IMR-90 (cell line): Measurements from ENCODE around the gene AQP9. TPM values are rescaled to one million over a fixed set of nuclear protein-coding genes. Genes with fewer than 3 reads are reported as not detected.

Source experiments
- ATAC-seq: fragments of 200-7000 bp; cut with Tn5 transposase; 2 replicates; pipeline ENCODE4 v1.9.1; 2020; ENCODE audit warnings: low read depth, mild to moderate bottlenecking, moderate library complexity
- BruUV-seq: library from RNA; stranded (reverse); fragments of 400-500 nt; replicated peaks from 2 replicates; lab custom pipeline; 2021; lab: Mats Ljungman, UMichigan
- CTCF ChIA-PET: fragments of 300-600 bp; formaldehyde crosslinking; extraction: SDS; loops from one replicate; lab custom pipeline; 2021; ENCODE audit warnings: antibody characterized with exemption; lab: Yijun Ruan, JAX
- POLR2A ChIA-PET: fragments of 300-600 bp; sonication (Branson Sonifier 250); formaldehyde crosslinking; loops from one replicate; lab custom pipeline; 2022; ENCODE audit warnings: antibody characterized with exemption; ENCODE audit not compliant: unreplicated experiment; lab: Charles Lee
- DNase-seq: peaks from one replicate; pipeline ENCODE4 v3.0.0; 2013
- H2AFZ ChIP-seq: replicated peaks from 2 replicates; pipeline ENCODE3; 2013; ENCODE audit warnings: low read length, mild to moderate bottlenecking; ENCODE audit not compliant: poor library complexity
- H2AK5ac ChIP-seq: 2 replicates; pipeline ENCODE4 v1.6.1; 2013; ENCODE audit warnings: low read depth, low read length, inconsistent platforms
- H2AK9ac ChIP-seq: replicated peaks from 2 replicates; pipeline ENCODE3; 2013; ENCODE audit warnings: mild to moderate bottlenecking, low read depth, low read length, moderate library complexity; ENCODE audit not compliant: poor library complexity
- H2BK120ac ChIP-seq: 2 replicates; pipeline ENCODE4 v1.6.1; 2013; ENCODE audit warnings: low read depth, low read length, inconsistent platforms
- H2BK15ac ChIP-seq: 3 replicates; pipeline ENCODE4 v1.6.1; 2013; ENCODE audit warnings: low read depth, low read length, inconsistent platforms
- H2BK20ac ChIP-seq: 2 replicates; pipeline ENCODE4 v1.6.1; 2013; ENCODE audit warnings: low read depth, mild to moderate bottlenecking, inconsistent platforms, low read length, moderate library complexity
- H2BK5ac ChIP-seq: 2 replicates; pipeline ENCODE4 v1.6.1; 2013; ENCODE audit warnings: mild to moderate bottlenecking, low read depth, low read length, inconsistent platforms; ENCODE audit not compliant: poor library complexity, severe bottlenecking
- H3K14ac ChIP-seq: replicated peaks from 2 replicates; pipeline ENCODE4 v1.6.1; 2013; ENCODE audit warnings: low read depth, low read length, inconsistent platforms
- H3K18ac ChIP-seq: 2 replicates; pipeline ENCODE4 v1.6.1; 2013; ENCODE audit warnings: low read depth, low read length, control low read depth
- H3K23ac ChIP-seq: 2 replicates; pipeline ENCODE4 v1.6.1; 2013; ENCODE audit warnings: low read depth, low read length, inconsistent platforms
- H3K27ac ChIP-seq: 2 replicates; pipeline ENCODE4 v1.5.1; 2013; ENCODE audit warnings: mild to moderate bottlenecking, control low read depth, low read length; ENCODE audit not compliant: insufficient read depth
- H3K27me3 ChIP-seq: 2 replicates; pipeline ENCODE4 v1.6.1; 2013; ENCODE audit warnings: low read length; ENCODE audit not compliant: control insufficient read depth, insufficient read depth
- H3K36me3 ChIP-seq: 2 replicates; pipeline ENCODE4 v1.6.1; 2013; ENCODE audit warnings: low read length, mixed read lengths; ENCODE audit not compliant: control insufficient read depth, insufficient read depth
- H3K4ac ChIP-seq: 2 replicates; pipeline ENCODE4 v1.6.1; 2013; ENCODE audit warnings: low read depth, low read length, inconsistent platforms
- H3K4me1 ChIP-seq: 2 replicates; pipeline ENCODE4 v1.6.1; 2013; ENCODE audit warnings: low read length, mixed read lengths; ENCODE audit not compliant: control insufficient read depth, insufficient read depth
- H3K4me2 ChIP-seq: 2 replicates; pipeline ENCODE4 v1.6.1; 2013; ENCODE audit warnings: low read depth, mild to moderate bottlenecking, control low read depth, low read length, moderate library complexity
- H3K4me3 ChIP-seq: 2 replicates; pipeline ENCODE4 v1.5.1; 2013; ENCODE audit warnings: low read depth, mild to moderate bottlenecking, control low read depth, low read length, moderate library complexity; ENCODE audit not compliant: insufficient read depth
- H3K56ac ChIP-seq: 2 replicates; pipeline ENCODE4 v1.6.1; 2013; ENCODE audit warnings: low read length, inconsistent platforms; ENCODE audit not compliant: insufficient read depth; ENCODE audit errors: extremely low read depth
- H3K79me1 ChIP-seq, 2 experiments: 2 replicates each; pipeline ENCODE4 v1.6.1; 2013; ENCODE audit warnings: low read length in 2 of 2, inconsistent platforms in 1 of 2, low read depth in 1 of 2
- H3K9ac ChIP-seq: 2 replicates; pipeline ENCODE4 v1.6.1; 2013; ENCODE audit warnings: low read depth, low read length, control low read depth
- H3K9me1 ChIP-seq: 2 replicates; pipeline ENCODE4 v1.6.1; 2013; ENCODE audit warnings: low read length, inconsistent platforms; ENCODE audit not compliant: insufficient read depth
- H3K9me3 ChIP-seq: 2 replicates; pipeline ENCODE4 v1.6.1; 2013; ENCODE audit warnings: low read length; ENCODE audit not compliant: control insufficient read depth, insufficient read depth
- H4K20me1 ChIP-seq: 2 replicates; pipeline ENCODE4 v1.6.1; 2013; ENCODE audit warnings: low read length, inconsistent platforms; ENCODE audit not compliant: insufficient read depth
- H4K5ac ChIP-seq: 2 replicates; pipeline ENCODE4 v1.6.1; 2013; ENCODE audit warnings: mild to moderate bottlenecking, low read depth, low read length, control low read depth
- H4K8ac ChIP-seq, 2 experiments: 2 replicates each; pipeline ENCODE4 v1.6.1; 2013; ENCODE audit warnings: low read depth in 2 of 2, low read length in 2 of 2, control low read depth in 1 of 2, inconsistent platforms in 1 of 2
- H4K91ac ChIP-seq: 2 replicates; pipeline ENCODE4 v1.6.1; 2013; ENCODE audit warnings: low read depth, low read length, inconsistent platforms; ENCODE audit not compliant: insufficient read depth
- BHLHE40 ChIP-seq: fragments of 150-350 bp; IDR thresholded peaks from 2 replicates; pipeline ENCODE4 v1.6.1; 2016; ENCODE audit warnings: mild to moderate bottlenecking, low read depth, low read length
- CEBPB ChIP-seq: IDR thresholded peaks from 2 replicates; pipeline ENCODE4 v1.6.1; 2012; ENCODE audit warnings: low read depth, low read length, improper control_type of control experiment
- CHD1 ChIP-seq: IDR thresholded peaks from 2 replicates; pipeline ENCODE4 v1.6.1; 2012; ENCODE audit warnings: low read depth, low read length, improper control_type of control experiment
- CTCF ChIP-seq: conservative IDR thresholded peaks from 2 replicates; pipeline ENCODE4 v1.5.1; 2012; ENCODE audit warnings: mild to moderate bottlenecking, low read depth, low read length, improper control_type of control experiment
- ELK1 ChIP-seq: fragments of 150-350 bp; IDR thresholded peaks from 2 replicates; pipeline ENCODE4 v1.6.1; 2016; ENCODE audit warnings: low read depth, mild to moderate bottlenecking, low read length, moderate library complexity, borderline replicate concordance
- FOS ChIP-seq: fragments of 150-350 bp; IDR thresholded peaks from 2 replicates; pipeline ENCODE4 v1.6.1; 2016; ENCODE audit warnings: low read depth, low read length
- MAFK ChIP-seq: IDR thresholded peaks from 2 replicates; pipeline ENCODE4 v1.6.1; 2012; ENCODE audit warnings: low read depth, low read length, improper control_type of control experiment
- MAZ ChIP-seq: IDR thresholded peaks from 2 replicates; pipeline ENCODE4 v1.6.1; 2012; ENCODE audit warnings: low read depth, mild to moderate bottlenecking, low read length, improper control_type of control experiment, moderate library complexity, borderline replicate concordance
- MXI1 ChIP-seq: IDR thresholded peaks from 2 replicates; pipeline ENCODE4 v1.6.1; 2012; ENCODE audit warnings: low read depth, mild to moderate bottlenecking, low read length, moderate library complexity, borderline replicate concordance
- NFE2L2 ChIP-seq: fragments of 150-350 bp; IDR thresholded peaks from 2 replicates; pipeline ENCODE4 v1.6.1; 2016; ENCODE audit warnings: low read depth, mild to moderate bottlenecking, low read length
- POLR2A ChIP-seq: IDR thresholded peaks from 2 replicates; pipeline ENCODE4 v1.6.1; 2012; ENCODE audit warnings: mild to moderate bottlenecking, low read depth, low read length
- RAD21 ChIP-seq: IDR thresholded peaks from 2 replicates; pipeline ENCODE4 v1.6.1; 2012; ENCODE audit warnings: low read length, improper control_type of control experiment
- RCOR1 ChIP-seq: IDR thresholded peaks from 2 replicates; pipeline ENCODE4 v1.6.1; 2012; ENCODE audit warnings: mild to moderate bottlenecking, low read length, improper control_type of control experiment; ENCODE audit not compliant: insufficient replicate concordance
- RFX5 ChIP-seq: IDR thresholded peaks from 2 replicates; pipeline ENCODE4 v1.8.0; 2012; ENCODE audit warnings: low read depth, mild to moderate bottlenecking, low read length, moderate library complexity
- SMC3 ChIP-seq: fragments of 150-350 bp; IDR thresholded peaks from 2 replicates; pipeline ENCODE4 v1.6.1; 2016; ENCODE audit warnings: low read depth, mild to moderate bottlenecking, antibody characterized with exemption, low read length, moderate library complexity
- WGBS, 2 experiments: methylation state at CpG; one replicate each; pipeline versions ENCODE4 v1.1.5 to v1.1.7; 2013; ENCODE audit warnings: missing lambda C conversion rate in 2 of 2; ENCODE audit not compliant: insufficient read length in 1 of 2; ENCODE audit errors: extremely low coverage in 2 of 2; 5-methylcytosine and 5-hydroxymethylcytosine counted together
- dilution Hi-C: fragments of 300-500 bp; cut with HindIII; formaldehyde crosslinking; loops from one replicate; pipeline ENCODE4 v1.14.3; 2018; ENCODE audit warnings: low sequenced_read_pairs; ENCODE audit not compliant: unreplicated experiment
- in situ Hi-C: fragments of 300-500 bp; cut with MboI; formaldehyde crosslinking; loops from 3 replicates; pipeline ENCODE4 v1.14.3; 2019; ENCODE audit warnings: low sequenced_read_pairs, inconsistent platforms, mixed read lengths
- intact Hi-C: fragments of 100-400 bp; cut with micrococcal nuclease; formaldehyde crosslinking; loops from 2 replicates; pipeline ENCODE4 v1.10.0; 2022
- polyA plus RNA-seq, 3 experiments: library from polyadenylated mRNA; depleted of rRNA; stranded (reverse); fragments of >200 nt; gene quantifications; 2 replicates each; pipeline ENCODE4 v1.2.3, GENCODE V29; 2012; ENCODE audit warnings: low replicate concordance in 1 of 3
- total RNA-seq: library from RNA; depleted of rRNA; stranded (reverse); fragments of >200 nt; gene quantifications from 2 replicates; pipeline ENCODE4 v1.2.3, GENCODE V29; 2012
- TF ChIP-seq, protein P1 (sequence below): fragments of 150-350 bp; IDR thresholded peaks from 2 replicates; pipeline ENCODE4 v1.6.1; 2017; ENCODE audit warnings: mild to moderate bottlenecking, antibody characterized with exemption, low read length, low read depth

The AQP9 gene
- total and polyA plus RNA-seq, 2 of the 4 experiments (the other 2 are of a cell fraction) = not detected

DNA sequence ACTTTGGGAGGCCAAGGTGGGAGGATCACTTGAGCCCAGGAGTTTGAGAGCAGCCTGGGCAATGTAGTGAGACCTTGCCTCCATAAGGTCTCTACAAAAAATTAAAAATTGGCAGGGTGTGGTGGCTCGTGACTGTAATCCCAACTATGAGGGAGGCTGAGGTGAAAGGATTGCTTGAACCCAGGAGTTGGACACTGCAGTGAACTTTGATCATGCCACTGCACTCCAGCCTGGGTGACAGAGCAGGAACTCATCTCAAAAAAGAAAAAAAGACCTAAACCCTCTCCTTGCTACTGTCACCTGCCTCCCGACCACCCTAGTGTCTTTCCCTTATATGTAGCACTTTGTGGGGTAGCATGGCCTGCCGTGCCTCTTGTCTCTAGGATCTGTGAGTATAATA, 23.8 kb upstream of the AQP9 start:
- no peaks in the 10 kb centered on the region for H4K20me1 ChIP-seq
- no peaks in the 10 kb centered on the region for H3K36me3 ChIP-seq
- no peak overlapping the region for H3K4me2 ChIP-seq
- no peak overlapping the region for H3K4ac ChIP-seq
- intact Hi-C loops = no loop called here
- no peak overlapping the region for H4K91ac ChIP-seq
- no peaks in the 10 kb centered on the region for H3K9me1 ChIP-seq
- H3K9ac ChIP-seq = no peak overlapping the region
- no peak overlapping the region for H2AK9ac ChIP-seq
- ChIA-PET CTCF (no interaction called here), POLR2A (no interaction called here)
- WGBS, 2 experiments = no CpG with 5 or more reads among the region's 3 CpGs
- no peaks in the 10 kb centered on the region for H3K79me1 ChIP-seq
- H2BK5ac ChIP-seq = no peak overlapping the region
- H4K8ac ChIP-seq = no peak overlapping the region
- dilution Hi-C loops = no loop called here
- H2BK20ac ChIP-seq = no peak overlapping the region
- no peak overlapping the region for H3K4me3 ChIP-seq
- no peak for DNase-seq
- H4K5ac ChIP-seq = no peak overlapping the region
- H2BK15ac ChIP-seq = no peak overlapping the region
- in situ Hi-C loops = no loop called here
- H3K56ac ChIP-seq = no peak overlapping the region
- BruUV-seq = no TSS peak
- no peaks in the 10 kb centered on the region for H3K4me1 ChIP-seq
- no peak overlapping the region for H2AFZ ChIP-seq
- TF ChIP-seq MAZ (no peak), CEBPB (no peak), POLR2A (no peak), BHLHE40 (no peak), RAD21 (no peak), CHD1 (no peak), SMC3 (no peak), FOS (no peak), MXI1 (no peak), RFX5 (no peak), NFE2L2 (no peak), RCOR1 (no peak), MAFK (no peak), CTCF (no peak), ELK1 (no peak)
- TF ChIP-seq, protein P1, sequence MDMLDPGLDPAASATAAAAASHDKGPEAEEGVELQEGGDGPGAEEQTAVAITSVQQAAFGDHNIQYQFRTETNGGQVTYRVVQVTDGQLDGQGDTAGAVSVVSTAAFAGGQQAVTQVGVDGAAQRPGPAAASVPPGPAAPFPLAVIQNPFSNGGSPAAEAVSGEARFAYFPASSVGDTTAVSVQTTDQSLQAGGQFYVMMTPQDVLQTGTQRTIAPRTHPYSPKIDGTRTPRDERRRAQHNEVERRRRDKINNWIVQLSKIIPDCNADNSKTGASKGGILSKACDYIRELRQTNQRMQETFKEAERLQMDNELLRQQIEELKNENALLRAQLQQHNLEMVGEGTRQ = no peak
- H3K23ac ChIP-seq = no peak overlapping the region
- H3K9me3 ChIP-seq = no peaks in the 10 kb centered on the region
- no peak overlapping the region for H2AK5ac ChIP-seq
- no peak overlapping the region for H3K14ac ChIP-seq
- H3K18ac ChIP-seq = no peak overlapping the region
- no peak for ATAC-seq
- no peaks in the 10 kb centered on the region; the same call in 1 of the 2 replicates for H3K27me3 ChIP-seq
- no peak overlapping the region for H2BK120ac ChIP-seq
- no peak overlapping the region for H3K27ac ChIP-seq
